ENCODE data around the gene CH25H.
A peak's percentile ranks its signal among the peaks of the same experiment; 100 is the strongest.

CH25H gene

GRCh38 chr10:89167915-89168314 lies 39.2 kb downstream of the CH25H start:
- POLR2A ChIA-PET: no interaction called here
- CTCF ChIA-PET: no interaction called here
- TF ChIP-seq FOXM1 (IDR thresholded peaks at IDR 0.05; ENCODE audit: borderline replicate concordance): no peak
- TF ChIP-seq SUZ12 (IDR thresholded peaks at IDR 0.05): no peak
- no peak for TF ChIP-seq PKNOX1 (IDR thresholded peaks at IDR 0.05)
- no peak for TF ChIP-seq SP1 (IDR thresholded peaks at IDR 0.05)
- no peak for TF ChIP-seq L3MBTL2 (conservative IDR thresholded peaks at IDR 0.05)
- TF ChIP-seq BHLHE40 (IDR thresholded peaks at IDR 0.05; ENCODE audit: borderline replicate concordance): no peak
- TF ChIP-seq ZNF384 (IDR thresholded peaks at IDR 0.05): no peak
- no peak for TF ChIP-seq TARDBP (IDR thresholded peaks at IDR 0.05)
- no peak for TF ChIP-seq FOXK2 (IDR thresholded peaks at IDR 0.05)
- TF ChIP-seq NFRKB (IDR thresholded peaks at IDR 0.05): no peak
- TF ChIP-seq ARNT (IDR thresholded peaks at IDR 0.05): no peak
- no peak for TF ChIP-seq ELF4 (IDR thresholded peaks at IDR 0.05)
- TF ChIP-seq HDGF (IDR thresholded peaks at IDR 0.05; ENCODE audit: borderline replicate concordance): no peak
- no peak for TF ChIP-seq LEF1 (IDR thresholded peaks at IDR 0.05; ENCODE audit: borderline replicate concordance)
- TF ChIP-seq CTBP1 (IDR thresholded peaks at IDR 0.05; ENCODE audit: borderline replicate concordance): no peak
- no peak for TF ChIP-seq FOXA1 (IDR thresholded peaks at IDR 0.05)
- no peak for DNase-seq (ENCODE audit: extremely low spot score)

GRCh38 chr10:89165923-89166322 lies 41.2 kb downstream of the CH25H start:
- ChIA-PET POLR2A (no interaction called here), CTCF (no interaction called here)
- DNase-seq (ENCODE audit: extremely low spot score): no peak
- TF ChIP-seq LEF1 (IDR thresholded peaks at IDR 0.05; ENCODE audit: borderline replicate concordance): no peak
- no peak for TF ChIP-seq CTBP1 (IDR thresholded peaks at IDR 0.05; ENCODE audit: borderline replicate concordance)
- no peak for TF ChIP-seq SUZ12 (IDR thresholded peaks at IDR 0.05)

GRCh38 chr10:89164920-89165319 lies 42.2 kb downstream of the CH25H start:
- CTCF ChIA-PET: no interaction called here

GRCh38 chr10:89164080-89164479 lies 43.0 kb downstream of the CH25H start:
- TF ChIP-seq ZNF384 (IDR thresholded peaks at IDR 0.05) (no peak), FOXK2 (IDR thresholded peaks at IDR 0.05) (no peak), ARNT (IDR thresholded peaks at IDR 0.05) (no peak), FOXA1 (IDR thresholded peaks at IDR 0.05) (no peak), L3MBTL2 (conservative IDR thresholded peaks at IDR 0.05) (no peak), ELF4 (IDR thresholded peaks at IDR 0.05) (no peak), NFRKB (IDR thresholded peaks at IDR 0.05) (no peak), BHLHE40 (IDR thresholded peaks at IDR 0.05; ENCODE audit: borderline replicate concordance) (no peak), LEF1 (IDR thresholded peaks at IDR 0.05; ENCODE audit: borderline replicate concordance) (no peak)
- POLR2A ChIA-PET: no interaction called here
- DNase-seq (ENCODE audit: extremely low spot score): no peak
- CTCF ChIA-PET: no interaction called here

More at GRCh38 chr10:89164920-89165319, 42.2 kb downstream of the CH25H start:
- POLR2A ChIA-PET: no interaction called here
- TF ChIP-seq SP1 (IDR thresholded peaks at IDR 0.05) (no peak), BHLHE40 (IDR thresholded peaks at IDR 0.05; ENCODE audit: borderline replicate concordance) (no peak), SUZ12 (IDR thresholded peaks at IDR 0.05) (no peak), LEF1 (IDR thresholded peaks at IDR 0.05; ENCODE audit: borderline replicate concordance) (no peak), L3MBTL2 (conservative IDR thresholded peaks at IDR 0.05) (no peak), ARNT (IDR thresholded peaks at IDR 0.05) (no peak), NFRKB (IDR thresholded peaks at IDR 0.05) (no peak)
- DNase-seq (ENCODE audit: extremely low spot score): peak; percentile 7

- ChIA-PET CTCF (no interaction called here), POLR2A (no interaction called here)
- DNase-seq (ENCODE audit: extremely low spot score): no peak
- TF ChIP-seq L3MBTL2 (conservative IDR thresholded peaks at IDR 0.05): no peak
- TF ChIP-seq ARNT (IDR thresholded peaks at IDR 0.05): no peak
- TF ChIP-seq ZNF384 (IDR thresholded peaks at IDR 0.05): no peak
- no peak for TF ChIP-seq FOXK2 (IDR thresholded peaks at IDR 0.05)
Observed at GRCh38 chr10:89163265-89163995, 43.7 kb downstream of the CH25H start.

- ChIA-PET POLR2A (no interaction called here), CTCF (no interaction called here)
- DNase-seq (ENCODE audit: extremely low spot score): no peak
- no peak for TF ChIP-seq CTBP1 (IDR thresholded peaks at IDR 0.05; ENCODE audit: borderline replicate concordance)
- TF ChIP-seq PKNOX1 (IDR thresholded peaks at IDR 0.05): no peak
- TF ChIP-seq HDGF (IDR thresholded peaks at IDR 0.05; ENCODE audit: borderline replicate concordance): no peak
- TF ChIP-seq ZNF384 (IDR thresholded peaks at IDR 0.05): no peak
- TF ChIP-seq SP1 (IDR thresholded peaks at IDR 0.05): no peak
Observed at GRCh38 chr10:89162596-89162995, 44.5 kb downstream of the CH25H start.

GRCh38 chr10:89160339-89160738 lies 46.8 kb downstream of the CH25H start:
- POLR2A ChIA-PET: no interaction called here
- TF ChIP-seq FOXK2 (IDR thresholded peaks at IDR 0.05) (no peak), SUZ12 (IDR thresholded peaks at IDR 0.05) (no peak), ARNT (IDR thresholded peaks at IDR 0.05) (no peak), LEF1 (IDR thresholded peaks at IDR 0.05; ENCODE audit: borderline replicate concordance) (no peak), PKNOX1 (IDR thresholded peaks at IDR 0.05) (no peak), FOXM1 (IDR thresholded peaks at IDR 0.05; ENCODE audit: borderline replicate concordance) (no peak), ELF4 (IDR thresholded peaks at IDR 0.05) (no peak), BHLHE40 (IDR thresholded peaks at IDR 0.05; ENCODE audit: borderline replicate concordance) (no peak), L3MBTL2 (conservative IDR thresholded peaks at IDR 0.05) (no peak), ZNF384 (IDR thresholded peaks at IDR 0.05) (no peak), NFRKB (IDR thresholded peaks at IDR 0.05) (no peak), TARDBP (IDR thresholded peaks at IDR 0.05) (no peak), CTBP1 (IDR thresholded peaks at IDR 0.05; ENCODE audit: borderline replicate concordance) (no peak), HDGF (IDR thresholded peaks at IDR 0.05; ENCODE audit: borderline replicate concordance) (no peak), SP1 (IDR thresholded peaks at IDR 0.05) (no peak), FOXA1 (IDR thresholded peaks at IDR 0.05) (no peak)
- CTCF ChIA-PET: no interaction called here
- DNase-seq (ENCODE audit: extremely low spot score): no peak
